ENCODE data around the gene OGDHL.
"Not testable (repeated sequence)": the region's sequence is repeated elsewhere in the genome, so short reads cannot be mapped to it uniquely, and the experiment has no call there.

OGDHL gene

GRCh38 chr10:49738616-49739360, 23.3 kb downstream of the OGDHL start:
- no peak for DNase-seq

- DNase-seq: no peak
Measured at GRCh38 chr10:49737474-49738201, 24.5 kb downstream of the OGDHL start.

DNA sequence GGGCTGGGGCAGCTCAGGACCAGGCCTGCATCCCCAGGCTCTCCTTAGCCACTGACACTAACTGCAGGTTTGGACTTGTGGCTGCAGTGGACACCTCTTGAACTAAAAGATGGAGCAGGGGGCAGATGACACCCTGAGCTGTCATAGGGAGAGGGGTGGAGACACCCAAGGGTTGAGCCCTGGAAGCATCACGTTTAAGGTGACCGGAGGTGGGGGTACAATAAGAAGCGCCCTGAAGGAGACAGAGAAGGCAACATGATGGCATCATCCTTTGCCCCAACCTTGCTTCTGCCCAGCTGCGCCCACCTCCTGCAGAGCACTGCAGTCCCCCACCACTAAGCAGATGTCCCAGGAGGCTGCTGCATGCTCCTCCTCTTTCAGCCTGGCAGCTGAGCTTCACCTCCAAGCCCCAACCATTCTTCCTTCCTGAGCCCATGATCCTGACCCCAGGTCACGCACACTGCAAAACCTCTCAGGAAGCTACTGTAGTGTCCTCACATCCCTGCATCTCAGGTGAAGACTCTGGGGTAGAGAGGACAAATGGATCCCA, 25.5 kb downstream of the OGDHL start:
- no peak for DNase-seq

- DNase-seq: no peak
Measured at GRCh38 chr10:49735848-49736563, 26.1 kb downstream of the OGDHL start.

- no peak for DNase-seq
Measured at GRCh38 chr10:49735161-49735560, 27.0 kb downstream of the OGDHL start.

DNA sequence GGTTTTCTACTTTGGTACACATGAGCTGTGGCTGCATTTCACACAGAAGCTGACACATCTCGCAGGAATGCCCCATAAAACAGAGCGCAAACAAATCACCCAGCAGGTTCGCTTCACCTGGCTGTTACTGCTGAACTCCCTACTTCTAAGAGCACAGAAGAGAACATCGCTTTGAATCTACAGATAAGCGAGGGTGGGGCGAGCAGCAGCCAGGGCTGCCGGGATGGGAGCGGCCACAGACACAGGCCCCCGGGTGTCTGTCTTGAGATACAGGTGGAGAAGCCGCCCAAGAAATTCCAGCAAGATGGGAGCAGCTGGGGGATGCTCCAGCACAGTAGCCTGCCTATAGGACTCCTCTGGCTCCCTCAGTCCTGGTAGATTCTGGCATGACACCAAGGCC, 27.4 kb downstream of the OGDHL start:
- DNase-seq: no peak

DNA sequence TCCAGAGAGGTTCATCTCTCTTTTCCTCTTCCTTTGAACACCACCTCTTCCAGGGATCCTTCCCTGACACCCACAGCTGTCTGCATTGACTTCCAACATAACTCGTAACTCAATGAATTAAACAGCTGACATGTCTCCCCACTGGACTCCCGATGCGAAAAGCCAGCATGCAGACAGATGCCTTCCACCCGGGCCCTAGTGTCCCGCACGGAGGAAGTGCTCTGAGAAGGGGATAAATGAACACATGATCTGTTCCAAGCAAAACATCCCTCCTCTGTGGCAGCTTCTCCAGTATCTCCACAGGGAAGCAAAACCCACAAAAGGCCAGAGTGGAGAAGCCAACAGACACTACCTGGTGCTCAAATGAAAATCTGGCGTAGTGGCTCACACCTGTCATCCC, 28.3 kb downstream of the OGDHL start:
- no peak for DNase-seq

- DNase-seq: no peak
Measured at GRCh38 chr10:49726593-49726992, 35.5 kb downstream of the OGDHL start.

DNA sequence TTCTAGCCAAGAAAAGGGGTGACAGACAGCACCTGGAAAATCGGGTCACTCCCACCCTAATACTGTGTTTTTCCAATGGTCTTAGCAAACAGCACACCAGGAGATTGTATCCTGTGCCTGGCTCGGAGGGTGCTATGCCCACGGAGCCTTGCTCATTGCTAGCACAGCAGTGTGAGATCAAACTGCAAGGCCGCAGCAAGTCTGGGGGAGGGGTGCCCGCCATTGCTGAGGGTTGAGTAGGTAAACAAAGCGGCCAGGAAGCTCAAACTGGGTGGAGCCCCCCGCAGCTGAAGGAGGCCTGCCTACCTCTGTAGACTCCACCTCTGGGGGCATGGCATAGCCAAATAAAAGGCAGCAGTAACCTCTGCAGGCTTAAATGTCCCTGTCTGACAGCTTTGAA, 47.0 kb downstream of the OGDHL start:
- not testable (repeated sequence) for DNase-seq

DNA sequence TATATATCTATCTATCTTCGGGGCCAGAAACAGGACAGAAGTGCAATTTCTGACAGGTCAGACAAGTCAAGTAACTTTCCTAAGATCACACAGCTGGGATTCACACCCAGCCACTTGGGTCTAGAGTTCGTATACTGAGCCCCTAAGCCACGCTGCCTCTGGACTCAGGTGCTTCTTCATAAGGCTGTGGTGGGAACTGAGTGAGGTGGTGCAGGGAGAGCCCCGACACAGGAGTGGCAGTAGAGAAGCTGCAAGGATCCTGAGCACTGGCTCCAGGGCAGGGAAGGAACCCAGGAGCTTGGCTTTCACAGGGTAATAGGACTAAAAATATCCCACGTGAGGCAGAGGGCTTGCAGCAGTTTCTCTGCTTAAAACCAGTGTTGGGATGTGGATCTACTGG, 48.9 kb downstream of the OGDHL start:
- DNase-seq: no peak

- DNase-seq: no peak
Measured at GRCh38 chr10:49711481-49711880, 50.6 kb downstream of the OGDHL start.

- DNase-seq: no peak
Measured at GRCh38 chr10:49710966-49711365, 51.2 kb downstream of the OGDHL start.

DNA sequence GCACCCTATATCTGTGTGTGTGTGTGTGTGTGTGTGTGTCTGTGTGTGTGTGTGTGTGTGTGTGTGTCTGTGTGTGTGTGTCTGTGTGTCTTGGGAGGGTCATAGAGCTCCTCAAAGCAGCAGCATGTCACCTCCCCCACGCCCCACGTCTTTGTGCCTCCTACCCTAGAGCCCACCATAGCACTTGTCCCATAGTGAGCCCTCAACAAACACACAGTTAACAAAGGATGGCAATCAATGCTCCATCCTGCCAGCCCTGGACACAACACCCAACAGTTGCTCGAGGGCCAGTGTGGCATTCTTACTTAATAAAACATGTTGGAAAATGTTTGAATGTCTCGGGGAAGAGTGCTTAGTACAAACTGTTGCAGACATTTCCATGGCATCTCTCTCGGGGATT, 52.2 kb downstream of the OGDHL start:
- DNase-seq: no peak

DNA sequence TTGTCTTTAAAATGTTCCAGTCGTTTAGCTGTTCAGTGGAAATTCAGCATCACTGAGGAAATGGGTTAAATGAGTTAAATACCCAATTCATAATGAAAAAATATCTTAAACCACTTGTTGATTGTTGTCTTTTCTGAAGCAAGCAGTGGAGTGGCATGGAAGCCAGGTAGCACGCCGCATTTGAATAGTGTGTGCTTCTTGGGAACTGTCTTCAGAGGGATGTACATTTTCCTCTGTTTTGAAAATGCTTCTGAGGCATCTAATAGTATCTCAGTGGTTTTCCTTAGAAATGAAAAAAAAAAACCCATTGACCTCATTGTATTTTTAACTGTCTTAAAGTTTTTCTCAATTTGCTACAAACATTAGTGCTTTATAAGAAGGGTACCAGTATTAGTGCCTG, 54.5 kb downstream of the OGDHL start:
- DNase-seq: no peak

- DNase-seq: no peak
Measured at GRCh38 chr10:49700997-49701396, 61.1 kb downstream of the OGDHL start.

GRCh38 chr10:49700211-49700610, 61.9 kb downstream of the OGDHL start:
- DNase-seq: no peak

GRCh38 chr10:49698679-49699078, 63.4 kb downstream of the OGDHL start:
- no peak for DNase-seq

- DNase-seq: no peak
Measured at GRCh38 chr10:49696311-49696710, 65.8 kb downstream of the OGDHL start.

DNA sequence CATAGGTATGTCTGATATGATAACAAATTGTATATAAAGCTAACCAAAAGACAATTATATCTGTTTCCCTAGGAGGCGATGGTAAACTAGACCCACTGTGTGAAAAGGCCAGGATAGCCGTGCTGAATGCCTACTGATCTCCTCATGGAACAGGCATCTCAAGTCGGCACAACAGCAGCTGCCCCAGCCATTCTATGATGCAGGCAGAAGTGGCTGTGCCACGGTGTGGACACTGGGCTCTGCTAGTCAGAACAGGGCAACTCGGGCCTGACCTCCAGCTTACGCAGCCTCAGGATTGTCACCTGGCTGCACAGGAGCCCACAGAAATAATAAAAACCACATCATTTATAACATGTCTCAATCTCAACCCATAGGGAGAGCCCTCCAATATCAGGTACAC, 67.7 kb downstream of the OGDHL start:
- no peak for DNase-seq

DNA sequence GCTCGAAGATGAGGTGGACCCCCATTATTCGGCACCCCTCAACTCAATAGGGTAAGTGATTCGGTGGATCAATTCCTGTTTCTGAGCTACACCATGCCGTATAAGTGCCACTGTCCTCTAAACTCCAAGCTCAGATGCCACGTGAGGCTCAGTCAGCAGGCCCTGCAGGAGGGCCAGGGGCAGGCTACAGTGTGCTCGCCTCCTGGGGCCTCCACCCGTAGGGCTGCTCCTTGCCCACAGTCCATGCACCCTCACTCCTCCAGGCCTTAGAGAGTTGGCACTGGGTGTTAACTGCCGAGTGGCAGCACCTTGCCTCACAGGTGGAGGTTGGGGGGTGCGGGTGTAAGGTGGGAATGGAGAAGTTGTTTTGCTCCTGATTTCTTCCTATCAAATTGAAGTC, 70.5 kb downstream of the OGDHL start:
- DNase-seq: no peak

GRCh38 chr10:49690698-49691356, 71.3 kb downstream of the OGDHL start:
- DNase-seq: no peak

DNA sequence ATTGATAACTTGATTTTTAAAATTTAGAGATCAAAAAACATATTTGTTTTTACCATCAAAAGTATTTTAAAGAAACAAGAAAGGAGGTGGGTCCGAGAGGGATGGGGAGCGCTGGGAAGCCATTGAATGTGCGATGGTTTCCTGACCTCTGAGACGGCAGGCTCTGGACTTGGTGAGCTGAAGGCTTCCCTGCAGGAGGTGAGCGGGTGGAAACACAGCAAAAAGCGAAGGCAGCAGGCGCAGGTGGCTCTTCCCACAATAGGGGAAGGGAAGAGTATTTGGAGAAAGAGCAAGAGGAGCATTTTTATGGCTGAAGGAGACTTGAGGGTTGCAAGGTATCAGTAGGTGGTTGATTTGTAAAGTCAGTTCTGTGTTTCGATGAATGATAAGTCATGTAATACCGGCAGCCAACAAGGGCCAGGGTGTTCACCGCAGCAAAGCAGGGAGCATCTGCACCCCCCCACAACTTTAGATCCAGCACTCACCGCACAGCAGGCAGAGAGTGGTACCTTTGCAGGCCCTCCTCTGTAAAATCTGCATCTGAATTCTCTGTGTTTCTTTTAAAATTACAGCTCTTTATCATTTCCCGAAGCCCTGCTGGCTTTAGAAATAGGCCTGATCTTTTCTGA, 72.1 kb downstream of the OGDHL start:
- DNase-seq: no peak

DNA sequence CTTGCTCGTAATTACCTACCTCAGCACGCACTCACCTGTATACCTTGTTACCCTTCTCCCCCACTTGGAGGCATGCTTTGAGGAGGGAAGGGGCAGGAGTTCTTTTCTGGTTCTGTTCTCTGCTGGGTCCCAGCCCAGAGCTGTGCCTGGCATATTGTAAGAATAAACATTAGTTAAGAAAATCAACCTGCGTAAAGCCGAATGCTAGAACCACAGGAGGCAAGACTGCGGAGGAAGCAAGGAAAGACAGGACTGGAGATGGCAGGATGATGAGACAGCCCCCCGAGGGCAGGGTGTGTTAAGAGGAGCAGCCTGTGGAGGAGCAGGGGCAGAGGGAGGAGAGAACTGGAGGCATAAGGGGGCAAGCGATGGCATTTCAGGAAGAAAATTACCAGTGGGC, 73.2 kb downstream of the OGDHL start:
- DNase-seq: no peak
